HepG2 (cell line): Measurements from ENCODE around the gene BCL2L11. TPM values are rescaled to one million over a fixed set of nuclear protein-coding genes. Genes with fewer than 3 reads are reported as not detected.
A peak's percentile ranks its signal among the peaks of the same experiment; 100 is the strongest.

ENCODE experiments used
- ATF6 ChIP-seq: sonication (generic); formaldehyde crosslinking; conservative IDR thresholded peaks from 2 replicates; pipeline ENCODE4 v1.4.0; 2020; ENCODE audit warnings: missing genetic modification reagents
- BCL6 ChIP-seq: IDR thresholded peaks from 2 replicates; pipeline ENCODE4 v1.6.1; 2016; ENCODE audit warnings: missing genetic modification reagents, missing compliant biosample characterization
- HCFC1 ChIP-seq: fragments of 150-350 bp; IDR thresholded peaks from 2 replicates; pipeline ENCODE4 v1.6.1; 2014; ENCODE audit warnings: low read depth, low read length
- HDAC2 ChIP-seq: sonication (generic); formaldehyde crosslinking; IDR thresholded peaks from 2 replicates; pipeline ENCODE4 v1.4.0; 2020; ENCODE audit warnings: missing genetic modification reagents
- HOXA9 ChIP-seq: sonication (generic); formaldehyde crosslinking; IDR thresholded peaks from 2 replicates; pipeline ENCODE4 v1.8.1; 2022; ENCODE audit warnings: missing genetic modification reagents, mild to moderate bottlenecking, moderate library complexity, borderline replicate concordance
- THAP7 ChIP-seq: sonication (generic); formaldehyde crosslinking; IDR thresholded peaks from 2 replicates; pipeline ENCODE4 v1.8.1; 2023; ENCODE audit warnings: mild to moderate bottlenecking, missing genetic modification reagents
- ZBTB7B ChIP-seq: sonication (generic); formaldehyde crosslinking; IDR thresholded peaks from 2 replicates; pipeline ENCODE4 v1.4.0; 2020; ENCODE audit warnings: missing genetic modification reagents
- ZNF12 ChIP-seq: sonication (generic); formaldehyde crosslinking; IDR thresholded peaks from 2 replicates; pipeline ENCODE4 v1.5.0; 2020; ENCODE audit warnings: missing genetic modification reagents
- ZNF329 ChIP-seq: sonication (generic); formaldehyde crosslinking; IDR thresholded peaks from 2 replicates; pipeline ENCODE4 v1.9.0; 2021; ENCODE audit warnings: low read depth, mild to moderate bottlenecking, missing genetic modification reagents
- polyA plus RNA-seq, 8 experiments: library from polyadenylated mRNA; depleted of rRNA in 3 of 8; stranded (reverse) in 7 of 8; unstranded in 1 of 8; fragments of >200 nt; fragmentation: Illumina TruSeq in 4 of 8; extraction: Trizol in 4 of 8; gene quantifications; 2 replicates each; pipeline versions ENCODE4 v1.2.1 to v1.2.3, GENCODE V29; 2011 to 2016; ENCODE audit warnings: low read depth in 4 of 8, missing spikeins in 1 of 8, mixed read lengths in 1 of 8; ENCODE audit not compliant: insufficient read depth in 1 of 8
- total RNA-seq, 5 experiments: library from RNA; depleted of rRNA; stranded (reverse); fragments of >200 nt; fragmentation: Illumina TruSeq; extraction: Trizol; gene quantifications; 2 replicates each; pipeline ENCODE4 v1.2.3, GENCODE V29; 2016; ENCODE audit warnings: low read depth in 1 of 5
- TF ChIP-seq, protein P1 (sequence below): sonication (generic); formaldehyde crosslinking; IDR thresholded peaks from 2 replicates; pipeline ENCODE4 v1.5.1; 2020; ENCODE audit warnings: mild to moderate bottlenecking, missing genetic modification reagents, borderline replicate concordance

BCL2L11 gene
- total and polyA plus RNA-seq, 2 of the 13 experiments (the other 11 are each of a cell fraction or from before 2014, with no cell fraction given): 6.1 to 9.7 TPM

- TF ChIP-seq ZNF329 (CRISPR knock-in tag) (no peak), HCFC1 (no peak), ATF6 (no peak), HOXA9 (CRISPR knock-in tag) (no peak), THAP7 (no peak), BCL6 (no peak), HDAC2 (CRISPR knock-in tag) (no peak; the same call in 1 of the 2 replicates), ZBTB7B (CRISPR knock-in tag) (peak; percentile 82; the same call in 1 of the 2 replicates), ZNF12 (CRISPR knock-in tag) (no peak)
- TF ChIP-seq, protein P1, sequence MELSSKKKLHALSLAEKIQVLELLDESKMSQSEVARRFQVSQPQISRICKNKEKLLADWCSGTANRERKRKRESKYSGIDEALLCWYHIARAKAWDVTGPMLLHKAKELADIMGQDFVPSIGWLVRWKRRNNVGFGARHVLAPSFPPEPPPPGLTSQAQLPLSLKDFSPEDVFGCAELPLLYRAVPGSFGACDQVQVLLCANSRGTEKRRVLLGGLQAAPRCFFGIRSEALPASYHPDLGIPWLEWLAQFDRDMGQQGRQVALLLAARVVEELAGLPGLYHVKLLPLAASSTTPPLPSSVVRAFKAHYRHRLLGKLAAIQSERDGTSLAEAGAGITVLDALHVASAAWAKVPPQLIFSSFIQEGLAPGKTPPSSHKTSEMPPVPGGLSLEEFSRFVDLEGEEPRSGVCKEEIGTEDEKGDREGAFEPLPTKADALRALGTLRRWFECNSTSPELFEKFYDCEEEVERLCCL (CRISPR knock-in tag): no peak
These were observed 58.2 kb downstream of the BCL2L11 start (continued) for GRCh38 chr2:111178730-111179405.
